Cardiac muscle cell (in vitro differentiated cells and primary cell): ENCODE results near the gene CCSER2. TPM values are rescaled to one million over a fixed set of nuclear protein-coding genes. Genes with fewer than 3 reads are reported as not detected.

Experiments used
- DNase-seq, 2 donors: peaks; one replicate each; pipeline versions ENCODE4 v3.0.0 to v3.0.0-alpha.2; 2010 to 2017; ENCODE audit warnings: low read depth in 1 of 2, low spot score in 1 of 2
- H3K27ac ChIP-seq: fragments of 200-600 bp; sonication (generic); 2 replicates; pipeline ENCODE4 v1.5.1; 2016
- H3K27me3 ChIP-seq: fragments of 200-600 bp; sonication (generic); 2 replicates; pipeline ENCODE4 v1.6.0; 2016; ENCODE audit warnings: control low read depth
- H3K36me3 ChIP-seq: fragments of 200-600 bp; sonication (generic); 2 replicates; pipeline ENCODE4 v1.5.1; 2016; ENCODE audit warnings: control low read depth
- H3K4me1 ChIP-seq: fragments of 200-600 bp; sonication (generic); 2 replicates; pipeline ENCODE4 v1.8.1; 2017; ENCODE audit warnings: low read depth, mild to moderate bottlenecking, mixed run types
- H3K4me3 ChIP-seq: fragments of 200-600 bp; sonication (generic); 2 replicates; pipeline ENCODE4 v1.5.1; 2016; ENCODE audit warnings: mild to moderate bottlenecking
- H3K9me3 ChIP-seq: fragments of 200-600 bp; sonication (generic); 2 replicates; pipeline ENCODE4 v1.5.1; 2017; ENCODE audit warnings: low read depth, mild to moderate bottlenecking, control low read depth
- CTCF ChIP-seq: IDR thresholded peaks from 2 replicates; pipeline ENCODE4 v1.5.1; 2012; ENCODE audit warnings: low read depth, mild to moderate bottlenecking, low read length
- polyA plus RNA-seq: library from polyadenylated mRNA; unstranded; fragments of >200 nt; fragmentation: Nextera tagmentation; extraction: Ambion mirVana; gene quantifications from 2 replicates; pipeline ENCODE4 v1.2.1, GENCODE V29; 2016
- total RNA-seq: library from RNA; depleted of rRNA; stranded (reverse); fragments of >200 nt; gene quantifications from 2 replicates; pipeline ENCODE4 v1.2.3, GENCODE V29; 2016

The CCSER2 gene
- total and polyA plus RNA-seq, 2 experiments from 2014 or later = 22.5 to 32.9 TPM

- Histone ChIP-seq H3K36me3 (no peaks in the 10 kb centered on the region), H3K27ac (no peak overlapping the region), H3K4me1 (peaks cover 12% of the 10 kb centered on the region), H3K9me3 (no peaks in the 10 kb centered on the region), H3K4me3 (no peak overlapping the region), H3K27me3 (no peaks in the 10 kb centered on the region)
- no peak for DNase-seq
- TF ChIP-seq CTCF = no peak
These were observed 26.7 kb downstream of the CCSER2 start for GRCh38 chr10:84355106-84355505.

GRCh38 chr10:84356928-84357327, 28.5 kb downstream of the CCSER2 start:
- H3K4me3 ChIP-seq = no peak overlapping the region
- no peaks in the 10 kb centered on the region for H3K9me3 ChIP-seq
- DNase-seq = no peak
- H3K27me3 ChIP-seq = no peaks in the 10 kb centered on the region
- TF ChIP-seq CTCF = no peak
- H3K36me3 ChIP-seq = no peaks in the 10 kb centered on the region
- H3K4me1 ChIP-seq = peaks cover 15% of the 10 kb centered on the region
- H3K27ac ChIP-seq = no peak overlapping the region

GRCh38 chr10:84358743-84359142, 30.4 kb downstream of the CCSER2 start:
- no peaks in the 10 kb centered on the region for H3K9me3 ChIP-seq
- H3K27me3 ChIP-seq = no peaks in the 10 kb centered on the region
- H3K4me3 ChIP-seq = no peak overlapping the region
- peaks cover 15% of the 10 kb centered on the region for H3K4me1 ChIP-seq
- H3K36me3 ChIP-seq = no peaks in the 10 kb centered on the region
- no peak overlapping the region for H3K27ac ChIP-seq
- no peak for TF ChIP-seq CTCF
- DNase-seq = no peak

- Histone ChIP-seq H3K4me1 (peaks cover 15% of the 10 kb centered on the region), H3K4me3 (no peak overlapping the region), H3K27me3 (no peaks in the 10 kb centered on the region), H3K27ac (peak overlapping the region; percentile 47), H3K9me3 (no peaks in the 10 kb centered on the region), H3K36me3 (no peaks in the 10 kb centered on the region)
- TF ChIP-seq CTCF = no peak
- peak; percentile 34 to 54 for DNase-seq
These were observed 32.4 kb downstream of the CCSER2 start for GRCh38 chr10:84360637-84361365.

- no peaks in the 10 kb centered on the region for H3K9me3 ChIP-seq
- H3K27me3 ChIP-seq = no peaks in the 10 kb centered on the region
- H3K27ac ChIP-seq = no peak overlapping the region
- no peaks in the 10 kb centered on the region for H3K36me3 ChIP-seq
- DNase-seq = no peak
- H3K4me3 ChIP-seq = no peak overlapping the region
- H3K4me1 ChIP-seq = peaks cover 13% of the 10 kb centered on the region
- no peak for TF ChIP-seq CTCF
These were observed 37.0 kb downstream of the CCSER2 start for GRCh38 chr10:84365335-84365881.
